COR-L47 (cell line): ENCODE data around the gene HCAR3.

Experiments used
- DNase-seq: peaks from one replicate; lab custom pipeline; 2025; lab: John Stamatoyannopoulos, UW

Gene HCAR3

GRCh38 chr12:122669397-122670070, 47.1 kb downstream of the HCAR3 start:
- DNase-seq, result no peak

- DNase-seq, result no peak
Observed at GRCh38 chr12:122668268-122668667, 48.3 kb downstream of the HCAR3 start.

- DNase-seq, result no peak
Observed at GRCh38 chr12:122665759-122666158, 50.9 kb downstream of the HCAR3 start.

- DNase-seq, result no peak
Observed at GRCh38 chr12:122665349-122665748, 51.3 kb downstream of the HCAR3 start.
